HepG2 (cell line): ENCODE measurements around the gene RBM47. TPM values are rescaled to one million over a fixed set of nuclear protein-coding genes. Genes with fewer than 3 reads are reported as not detected.

Experiments
- AFF4 ChIP-seq: sonication (generic); formaldehyde crosslinking; IDR thresholded peaks from 2 replicates; pipeline ENCODE4 v1.4.0; 2020; ENCODE audit warnings: missing genetic modification reagents
- DMAP1 ChIP-seq: IDR thresholded peaks from 2 replicates; pipeline ENCODE4 v1.6.1; 2016
- HOXA5 ChIP-seq: sonication (generic); formaldehyde crosslinking; IDR thresholded peaks from 2 replicates; pipeline ENCODE4 v1.4.0; 2020; ENCODE audit warnings: missing genetic modification reagents
- KAT2B ChIP-seq: fragments of 150-350 bp; IDR thresholded peaks from 2 replicates; pipeline ENCODE4 v1.6.1; 2014; ENCODE audit warnings: low read depth, low read length, borderline replicate concordance
- NCOA2 ChIP-seq: sonication (generic); formaldehyde crosslinking; IDR thresholded peaks from 2 replicates; pipeline ENCODE4 v1.8.0; 2022; ENCODE audit warnings: inconsistent platforms
- PAX8 ChIP-seq: sonication (generic); formaldehyde crosslinking; IDR thresholded peaks from 2 replicates; pipeline ENCODE4 v1.8.0; 2022; ENCODE audit warnings: mild to moderate bottlenecking, missing genetic modification reagents, borderline replicate concordance
- RXRB ChIP-seq: IDR thresholded peaks from 2 replicates; pipeline ENCODE4 v1.6.1; 2016; ENCODE audit warnings: borderline replicate concordance, missing genetic modification reagents, missing compliant biosample characterization
- SRSF1 ChIP-seq: fragments of 200-400 bp; formaldehyde crosslinking; optimal IDR thresholded peaks from 2 replicates; pipeline ENCODE3; 2017; ENCODE audit warnings: mild to moderate bottlenecking, low read depth, low read length, moderate library complexity
- TOPORS ChIP-seq: sonication (generic); formaldehyde crosslinking; IDR thresholded peaks from 2 replicates; pipeline ENCODE4 v1.8.0; 2023; ENCODE audit warnings: mild to moderate bottlenecking, missing genetic modification reagents
- ZGPAT ChIP-seq: IDR thresholded peaks from 2 replicates; pipeline ENCODE4 v1.6.1; 2016; ENCODE audit warnings: mild to moderate bottlenecking
- ZNF44 ChIP-seq: sonication (generic); formaldehyde crosslinking; IDR thresholded peaks from 2 replicates; pipeline ENCODE4 v1.5.1; 2020; ENCODE audit warnings: mild to moderate bottlenecking, missing genetic modification reagents
- ZNF564 ChIP-seq: sonication (generic); formaldehyde crosslinking; IDR thresholded peaks from 2 replicates; pipeline ENCODE4 v1.8.1; 2023; ENCODE audit warnings: mild to moderate bottlenecking, missing genetic modification reagents
- ZNF709 ChIP-seq: sonication (generic); formaldehyde crosslinking; IDR thresholded peaks from 2 replicates; pipeline ENCODE4 v1.5.0; 2020; ENCODE audit warnings: mild to moderate bottlenecking, missing genetic modification reagents
- polyA plus RNA-seq, 8 experiments: library from polyadenylated mRNA; depleted of rRNA in 3 of 8; stranded (reverse) in 7 of 8; unstranded in 1 of 8; fragments of >200 nt; fragmentation: Illumina TruSeq in 4 of 8; extraction: Trizol in 4 of 8; gene quantifications; 2 replicates each; pipeline versions ENCODE4 v1.2.1 to v1.2.3, GENCODE V29; 2011 to 2016; ENCODE audit warnings: low read depth in 4 of 8, missing spikeins in 1 of 8, mixed read lengths in 1 of 8; ENCODE audit not compliant: insufficient read depth in 1 of 8
- total RNA-seq, 5 experiments: library from RNA; depleted of rRNA; stranded (reverse); fragments of >200 nt; fragmentation: Illumina TruSeq; extraction: Trizol; gene quantifications; 2 replicates each; pipeline ENCODE4 v1.2.3, GENCODE V29; 2016; ENCODE audit warnings: low read depth in 1 of 5
- TF ChIP-seq, protein P1 (sequence below): IDR thresholded peaks from 2 replicates; pipeline ENCODE4 v1.6.1; 2018; ENCODE audit warnings: missing genetic modification reagents
- TF ChIP-seq, protein P2 (sequence below): sonication (generic); formaldehyde crosslinking; IDR thresholded peaks from 2 replicates; pipeline ENCODE4 v1.5.0; 2020; ENCODE audit warnings: missing genetic modification reagents, mild to moderate bottlenecking, borderline replicate concordance

The RBM47 gene
- total and polyA plus RNA-seq, 2 of the 13 experiments (the other 11 are each of a cell fraction or from before 2014, with no cell fraction given): 1.2 to 2.5 TPM

DNA sequence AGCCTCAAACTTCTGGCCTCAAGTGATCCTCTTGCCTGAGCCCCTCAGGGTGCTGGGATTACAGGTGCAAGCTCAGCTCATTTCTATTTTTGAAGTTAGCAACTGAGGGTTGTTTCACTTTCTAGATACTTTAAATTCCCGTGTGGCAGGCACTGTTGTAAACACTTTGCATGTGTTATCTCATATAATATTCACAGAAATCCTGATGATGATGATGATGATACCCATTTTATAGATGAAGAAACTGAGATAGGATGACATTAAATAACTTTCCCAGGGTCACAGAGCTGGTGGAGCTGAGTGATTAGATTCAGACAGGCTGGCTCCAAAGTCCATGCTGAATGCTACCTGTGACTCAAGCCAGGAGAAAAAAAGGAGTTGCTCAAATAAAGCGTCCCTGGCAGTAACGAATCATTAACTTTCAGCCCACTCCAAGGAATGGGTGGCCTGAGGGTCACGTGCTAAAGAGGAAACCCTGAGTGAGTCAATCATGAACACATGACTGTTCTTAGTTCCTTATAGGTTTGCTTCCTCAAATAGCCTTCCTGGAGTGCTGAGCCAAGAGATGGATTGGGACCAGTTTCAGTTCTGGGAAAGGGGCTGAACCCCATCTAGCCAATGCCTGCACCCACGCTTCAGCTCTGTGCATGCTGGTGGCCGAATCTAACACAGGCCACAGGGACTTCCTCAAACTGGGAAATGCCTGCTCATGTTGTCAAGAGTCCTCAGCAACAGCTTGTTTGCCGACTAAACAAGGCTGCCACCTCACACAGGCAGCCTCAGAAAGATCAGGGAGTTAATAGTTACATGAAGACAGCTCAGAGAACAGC is 52.8 kb downstream of the RBM47 start (continued):
- no peak; the same call in 1 of the 2 replicates for TF ChIP-seq AFF4 (CRISPR knock-in tag)
- TF ChIP-seq HOXA5 (CRISPR knock-in tag): no peak
- TF ChIP-seq RXRB (CRISPR knock-in tag): peak; percentile 58; the same call in 1 of the 2 replicates
- TF ChIP-seq NCOA2 (CRISPR knock-in tag): no peak
- no peak; the same call in 1 of the 2 replicates for TF ChIP-seq TOPORS (CRISPR knock-in tag)
- TF ChIP-seq ZNF709 (CRISPR knock-in tag): no peak
- no peak for TF ChIP-seq PAX8
- TF ChIP-seq, protein P1, sequence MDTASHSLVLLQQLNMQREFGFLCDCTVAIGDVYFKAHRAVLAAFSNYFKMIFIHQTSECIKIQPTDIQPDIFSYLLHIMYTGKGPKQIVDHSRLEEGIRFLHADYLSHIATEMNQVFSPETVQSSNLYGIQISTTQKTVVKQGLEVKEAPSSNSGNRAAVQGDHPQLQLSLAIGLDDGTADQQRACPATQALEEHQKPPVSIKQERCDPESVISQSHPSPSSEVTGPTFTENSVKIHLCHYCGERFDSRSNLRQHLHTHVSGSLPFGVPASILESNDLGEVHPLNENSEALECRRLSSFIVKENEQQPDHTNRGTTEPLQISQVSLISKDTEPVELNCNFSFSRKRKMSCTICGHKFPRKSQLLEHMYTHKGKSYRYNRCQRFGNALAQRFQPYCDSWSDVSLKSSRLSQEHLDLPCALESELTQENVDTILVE: peak; percentile 66; the same call in 1 of the 2 replicates
- 0 out of 2 replicates have a peak, but pooled peaks have one; percentile 29 for TF ChIP-seq ZNF564 (CRISPR knock-in tag)
- TF ChIP-seq ZNF44: no peak
- TF ChIP-seq SRSF1: no peak
- TF ChIP-seq, protein P2, sequence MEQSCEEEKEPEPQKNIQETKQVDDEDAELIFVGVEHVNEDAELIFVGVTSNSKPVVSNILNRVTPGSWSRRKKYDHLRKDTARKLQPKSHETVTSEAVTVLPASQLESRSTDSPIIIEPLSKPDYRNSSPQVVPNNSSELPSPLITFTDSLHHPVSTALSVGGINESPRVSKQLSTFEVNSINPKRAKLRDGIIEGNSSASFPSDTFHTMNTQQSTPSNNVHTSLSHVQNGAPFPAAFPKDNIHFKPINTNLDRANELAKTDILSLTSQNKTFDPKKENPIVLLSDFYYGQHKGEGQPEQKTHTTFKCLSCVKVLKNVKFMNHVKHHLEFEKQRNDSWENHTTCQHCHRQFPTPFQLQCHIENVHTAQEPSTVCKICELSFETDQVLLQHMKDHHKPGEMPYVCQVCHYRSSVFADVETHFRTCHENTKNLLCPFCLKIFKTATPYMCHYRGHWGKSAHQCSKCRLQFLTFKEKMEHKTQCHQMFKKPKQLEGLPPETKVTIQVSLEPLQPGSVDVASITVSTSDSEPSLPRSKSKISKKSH (CRISPR knock-in tag): no peak
- TF ChIP-seq KAT2B: no peak
- peak; percentile 84 for TF ChIP-seq ZGPAT (CRISPR knock-in tag)
- peak; percentile 63 for TF ChIP-seq DMAP1 (CRISPR knock-in tag)
